ENCODE data around the gene PXN.

Gene PXN

DNA sequence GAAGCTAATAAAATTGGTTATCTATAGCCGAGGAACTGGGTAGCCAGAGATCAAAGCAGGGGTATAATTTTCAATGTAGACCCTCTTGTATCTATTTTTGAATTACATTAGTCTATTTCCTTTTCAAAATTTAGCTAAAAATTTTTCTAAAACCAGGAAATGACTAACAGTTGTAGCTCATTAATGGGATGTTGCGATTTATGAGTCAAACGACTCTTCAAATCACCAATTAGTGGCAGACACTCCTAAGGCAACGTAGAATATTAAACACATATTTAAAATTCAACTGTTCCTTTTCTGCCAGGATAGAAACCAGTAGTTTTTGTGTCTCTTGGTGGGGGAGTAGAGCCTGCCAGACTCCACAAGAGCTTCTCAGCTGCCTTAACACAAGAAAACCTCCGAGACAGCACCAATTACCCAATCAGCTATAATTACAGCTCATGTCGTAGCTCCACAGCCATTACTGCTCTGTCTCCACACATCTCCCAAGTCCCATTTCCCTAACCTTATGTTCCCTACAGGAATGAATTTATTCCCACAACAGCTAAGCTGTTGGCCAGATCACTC is 97.9 kb downstream of the PXN start:
- DNase-seq: no peak

DNA sequence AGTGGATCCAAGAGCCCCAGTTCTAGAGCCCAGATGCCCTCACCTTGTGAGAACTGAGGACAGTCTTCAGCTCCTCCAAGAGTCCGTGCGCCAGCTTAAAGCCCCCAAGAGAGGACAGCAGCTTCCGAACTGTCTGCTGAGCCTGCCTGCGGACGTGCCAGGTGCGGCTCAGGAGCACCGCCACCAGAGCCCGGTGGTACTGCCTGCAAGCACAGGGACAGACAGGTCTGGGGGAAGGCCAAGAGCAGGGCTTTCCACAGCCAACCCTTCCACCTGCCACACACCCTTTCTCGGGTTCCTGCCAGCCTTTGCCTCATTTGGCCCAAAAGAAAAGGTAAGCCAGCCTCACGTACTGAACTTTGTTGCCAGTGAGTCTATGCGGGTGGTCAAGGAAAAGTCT is 101.2 kb downstream of the PXN start:
- no peak for DNase-seq

DNA sequence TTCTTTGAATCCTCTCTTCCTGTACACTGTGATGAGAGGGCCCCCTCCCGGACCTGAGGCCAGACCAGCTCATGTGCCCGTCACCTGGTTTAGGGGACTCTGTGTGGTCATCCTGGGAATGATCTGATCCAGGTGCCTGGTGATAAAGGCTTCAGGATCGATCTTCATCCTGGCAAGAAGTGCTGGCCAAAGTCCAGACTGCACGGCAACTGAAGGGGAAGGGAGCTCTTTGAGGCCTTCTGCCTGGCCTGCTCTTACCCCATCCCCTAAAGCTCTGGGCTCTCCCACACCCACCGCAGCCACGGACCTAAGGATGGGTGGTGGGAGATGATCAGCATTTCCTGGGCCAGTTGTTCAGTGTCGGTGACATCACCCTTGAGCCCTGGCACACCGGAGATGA is 102.8 kb downstream of the PXN start:
- DNase-seq: no peak

DNA sequence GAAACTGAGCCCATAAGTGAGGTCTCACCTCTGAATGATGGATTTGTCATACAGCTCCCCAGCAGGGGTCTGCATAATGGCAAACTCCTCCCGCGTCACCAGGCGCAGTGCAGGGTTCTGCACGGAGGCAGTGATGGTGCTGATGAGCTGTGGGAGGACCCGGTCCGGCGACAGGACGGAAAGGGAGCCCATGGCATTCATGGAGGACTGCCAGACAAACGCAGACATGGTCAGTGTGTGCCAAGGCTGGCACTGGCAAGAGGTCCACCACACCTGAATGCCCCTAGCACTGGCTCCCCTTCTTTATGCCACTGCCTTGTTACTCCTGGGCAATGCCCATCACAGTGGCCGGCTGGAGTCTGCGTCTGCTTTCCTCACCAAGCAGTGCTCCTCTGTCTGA is 103.7 kb downstream of the PXN start:
- DNase-seq: no peak
